Skin epidermis (tissue), 12 donors: Measurements from ENCODE around the gene TOR2A.

Source experiments
- H3K27ac ChIP-seq, 21 experiments: fragments of 200-600 bp; sonication (generic) in 11 of 21; one replicate each; pipeline ENCODE4 v1.5.0; 2020; ENCODE audit warnings: mild to moderate bottlenecking in 3 of 21, inconsistent platforms in 2 of 21, moderate library complexity in 2 of 21
- H3K4me3 ChIP-seq, 7 experiments: fragments of 200-600 bp; sonication (generic) in 2 of 7; one replicate each; pipeline ENCODE4 v1.5.0; 2020; ENCODE audit warnings: inconsistent platforms in 2 of 7, mild to moderate bottlenecking in 2 of 7, moderate library complexity in 1 of 7

The TOR2A gene

DNA sequence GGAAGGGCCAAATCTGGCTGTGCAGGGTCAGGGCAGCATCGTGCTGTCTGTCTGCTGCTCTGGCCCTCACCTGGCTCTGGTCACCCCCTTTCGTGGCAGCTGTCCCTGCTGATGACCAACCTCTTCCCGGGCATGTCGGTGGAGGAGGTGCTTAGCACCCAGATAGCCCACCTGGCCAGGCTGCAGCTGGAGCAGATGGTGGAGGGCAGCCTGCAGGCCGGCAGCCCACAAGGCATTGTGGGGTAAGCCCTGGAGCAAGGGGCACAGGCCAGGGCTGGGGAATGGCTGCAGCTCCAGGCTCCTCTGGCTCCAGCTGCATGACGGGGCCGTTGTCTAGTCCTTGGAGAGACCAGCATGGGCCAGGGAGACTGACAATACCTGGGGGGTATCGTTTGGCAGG is 8.2 kb downstream of the TOR2A start:
- Histone ChIP-seq H3K27ac (no peak overlapping the region), H3K4me3 (no peak overlapping the region)

DNA sequence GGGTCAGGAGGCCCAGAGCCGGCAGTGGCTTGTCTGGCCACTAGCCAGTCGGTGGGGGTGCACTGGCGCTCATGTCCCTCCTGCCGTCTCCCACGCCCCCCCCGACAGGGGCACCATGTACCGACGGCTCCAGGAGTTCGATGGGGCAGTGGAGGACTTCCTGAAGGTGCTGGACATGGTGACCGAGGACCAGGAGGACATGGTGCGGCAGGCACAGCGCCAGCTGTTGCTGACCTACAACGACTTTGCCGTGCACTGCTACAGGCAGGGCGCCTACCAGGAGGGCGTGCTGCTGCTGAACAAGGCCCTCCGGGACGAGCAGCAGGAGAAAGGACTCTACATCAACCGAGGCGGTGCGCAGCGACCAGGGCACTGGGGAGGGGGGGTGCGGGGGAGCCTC is 11.1 kb downstream of the TOR2A start:
- no peak overlapping the region for H3K4me3 ChIP-seq
- H3K27ac ChIP-seq: peak overlapping the region in 3 of 21 experiments; percentile 11 to 69 (median 17)

DNA sequence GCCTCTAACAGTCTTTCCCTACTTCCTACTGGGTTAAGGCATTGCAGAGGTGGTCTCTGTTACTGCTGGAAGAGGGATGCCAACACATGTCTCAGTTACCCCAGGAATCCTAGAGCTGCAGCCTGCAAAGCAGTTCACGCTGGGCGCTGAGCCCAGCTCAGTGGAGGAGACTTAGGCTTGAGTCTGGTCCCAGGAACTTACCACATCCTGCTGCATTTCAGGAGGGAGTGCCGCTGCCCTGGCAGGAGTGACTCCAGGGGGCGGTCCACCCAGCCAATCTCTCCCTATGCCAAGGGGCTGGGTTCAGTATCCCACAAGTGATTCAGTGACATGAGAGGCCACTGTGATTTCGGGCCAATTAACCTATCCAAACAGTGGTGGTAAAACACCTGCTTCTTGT is 11.7 kb downstream of the TOR2A start:
- no peak overlapping the region for H3K4me3 ChIP-seq
- peak overlapping the region in 1 of 21 experiments; percentile 17 for H3K27ac ChIP-seq

DNA sequence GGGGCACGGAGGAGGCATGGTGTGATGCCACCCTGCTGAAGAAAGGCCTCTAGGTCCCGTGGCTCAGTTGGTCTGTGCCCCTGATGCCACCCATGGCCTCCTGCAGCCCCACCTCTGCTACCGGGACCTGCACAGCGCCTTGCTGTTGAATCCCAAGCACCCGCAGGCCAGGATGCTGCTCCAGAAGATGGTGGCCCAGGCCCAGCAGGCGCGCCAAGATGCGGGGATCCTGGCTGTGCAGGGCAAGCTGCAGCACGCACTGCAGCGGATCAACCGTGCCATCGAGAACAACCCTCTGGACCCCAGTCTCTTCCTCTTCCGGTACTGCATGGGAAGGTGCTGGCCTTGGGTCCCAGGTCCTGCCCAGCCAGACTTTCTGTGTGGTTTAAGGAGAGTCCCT is 12.1 kb downstream of the TOR2A start:
- no peak overlapping the region for H3K27ac ChIP-seq
- H3K4me3 ChIP-seq: no peak overlapping the region

DNA sequence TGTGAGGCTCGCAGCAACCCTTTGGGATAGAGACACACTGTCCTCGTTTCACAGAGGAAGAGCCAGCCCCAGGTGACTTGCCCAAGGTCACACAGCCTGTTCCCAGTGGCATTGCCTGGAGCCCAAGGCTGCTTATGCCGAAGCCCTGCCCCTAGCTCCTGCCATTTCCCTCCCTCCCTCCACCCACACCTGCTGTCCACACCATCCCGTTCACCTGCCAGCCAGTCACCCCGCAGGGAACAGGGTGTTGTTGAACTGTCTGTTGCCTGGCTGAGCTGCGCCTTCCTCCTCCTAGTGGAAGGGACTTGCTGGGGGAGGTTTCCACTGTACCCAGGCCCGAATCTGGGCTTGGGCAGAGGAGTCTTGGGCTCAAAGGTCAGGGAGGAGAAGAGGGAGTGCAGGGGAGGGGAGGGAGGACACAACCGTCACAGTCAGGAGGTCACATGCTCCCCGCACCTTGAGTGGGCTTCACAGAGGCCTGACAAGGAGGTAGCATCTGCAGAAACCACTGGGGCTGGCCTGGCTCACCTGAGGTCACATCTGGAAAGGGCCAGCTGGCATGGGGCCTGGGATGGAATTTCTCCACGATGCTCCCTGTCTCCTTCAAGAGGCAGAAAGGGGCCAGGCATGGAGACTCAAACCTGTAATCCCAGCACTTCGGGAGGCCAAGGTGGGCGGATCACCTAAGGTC is 12.9 kb downstream of the TOR2A start:
- no peak overlapping the region for H3K4me3 ChIP-seq
- H3K27ac ChIP-seq: peak overlapping the region in 4 of 21 experiments; percentile 20 to 63 (median 30)

DNA sequence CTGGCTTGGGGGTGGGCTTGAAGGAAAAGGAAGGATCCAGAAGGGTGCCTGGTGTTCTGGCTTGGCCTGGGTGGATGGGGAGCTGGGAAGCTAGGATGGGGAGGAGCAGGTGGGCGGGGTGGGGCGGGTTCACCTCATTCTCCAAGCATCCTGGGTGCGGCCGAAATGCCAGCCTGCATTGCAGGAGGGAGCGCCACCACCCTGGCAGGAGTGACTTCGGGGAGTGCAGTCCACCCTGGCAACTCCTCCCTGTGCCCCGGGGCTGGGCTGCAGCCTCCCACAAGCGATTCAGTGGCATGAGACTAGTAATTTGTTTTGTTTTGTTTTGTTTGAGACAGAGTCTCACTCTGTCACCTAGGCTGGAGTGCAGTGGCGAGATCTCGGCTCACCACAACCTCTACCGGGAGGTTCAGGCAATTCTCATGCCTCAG is 13.7 kb downstream of the TOR2A start:
- H3K27ac ChIP-seq: peak overlapping the region in 5 of 21 experiments; percentile 17 to 63 (median 29)
- H3K4me3 ChIP-seq: no peak overlapping the region

DNA sequence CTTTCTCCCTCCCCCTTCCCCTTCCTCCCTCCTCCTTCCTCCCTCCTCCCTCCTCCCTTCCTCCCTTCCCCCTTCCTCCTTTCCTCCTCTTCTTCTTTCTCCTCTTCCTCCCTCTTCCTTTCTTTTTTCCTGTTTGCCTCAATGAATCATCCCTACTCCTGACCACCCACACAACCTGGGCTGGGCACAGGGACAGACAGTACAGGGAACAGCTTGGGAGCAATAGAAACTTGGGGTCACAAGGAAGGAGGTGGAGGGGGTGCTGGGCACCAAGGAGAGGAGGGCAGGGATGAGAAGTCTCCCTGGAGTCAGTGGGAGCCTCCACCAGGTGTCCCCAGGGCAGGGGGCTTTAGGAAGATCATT is 14.2 kb downstream of the TOR2A start:
- peak overlapping the region in 4 of 21 experiments; percentile 17 to 67 (median 30) for H3K27ac ChIP-seq
- H3K4me3 ChIP-seq: no peak overlapping the region

DNA sequence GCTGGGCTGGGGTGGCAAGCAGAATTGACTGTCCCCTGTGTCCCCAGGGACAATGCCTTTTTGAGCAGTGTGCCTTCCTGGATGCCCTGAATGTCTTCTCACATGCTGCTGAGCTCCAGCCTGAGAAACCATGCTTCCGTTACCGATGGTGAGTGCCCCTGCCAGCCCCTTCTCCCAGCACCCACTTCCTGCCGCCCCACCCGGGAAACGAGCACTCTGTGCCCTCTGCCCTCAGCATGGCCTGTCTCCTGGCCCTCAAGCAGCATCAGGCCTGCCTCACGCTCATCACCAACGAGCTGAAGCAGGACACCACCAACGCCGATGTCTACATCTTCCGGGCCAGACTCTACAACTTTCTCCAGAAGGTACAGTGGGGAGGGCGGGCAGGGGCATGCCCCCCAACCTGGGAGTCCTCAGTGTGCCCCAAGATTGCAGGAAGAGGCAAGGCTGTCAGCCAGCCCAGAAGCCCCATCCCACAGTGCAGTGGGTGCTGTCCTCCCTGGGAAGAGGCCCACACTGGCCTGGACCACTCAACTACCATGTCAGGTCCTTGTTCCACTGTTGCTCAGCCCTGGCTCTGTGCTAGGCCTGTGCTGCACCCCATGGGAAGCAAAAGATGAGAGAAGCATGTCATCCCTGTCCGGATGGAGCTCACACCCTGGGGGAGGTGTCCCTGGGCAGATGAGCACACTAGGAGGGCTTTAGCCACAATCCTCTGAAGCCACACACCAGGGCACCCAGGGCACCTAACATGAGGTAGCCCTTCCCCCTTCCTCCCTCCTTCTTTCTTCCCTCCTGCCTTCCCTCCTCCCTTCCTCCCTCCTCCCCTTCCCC is 14.8 kb downstream of the TOR2A start:
- H3K27ac ChIP-seq: peak overlapping the region in 6 of 21 experiments; percentile 16 to 73 (median 50)

DNA sequence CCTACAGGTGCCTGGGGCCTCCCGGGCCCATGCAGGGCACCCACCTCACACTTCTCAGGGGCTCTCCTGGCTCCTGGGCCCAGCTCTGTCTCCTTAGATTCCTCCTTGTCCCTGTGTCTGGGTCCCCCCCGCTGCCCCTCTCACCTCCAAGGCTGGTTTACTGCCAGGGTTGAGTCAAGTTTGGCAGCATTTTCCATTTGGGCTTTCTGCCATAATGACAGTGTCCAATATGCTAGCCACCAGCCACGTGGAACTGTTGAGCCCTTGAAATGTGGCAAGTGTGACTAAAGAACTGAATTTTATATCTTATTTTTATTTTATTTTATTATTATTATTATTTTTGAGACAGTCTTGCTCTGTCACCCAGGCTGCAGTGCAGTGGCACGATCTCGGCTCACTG is 17.3 kb downstream of the TOR2A start:
- Histone ChIP-seq H3K4me3 (no peak overlapping the region), H3K27ac (no peak overlapping the region)

More for the DNA sequence above, 14.8 kb downstream of the TOR2A start:
- no peak overlapping the region for H3K4me3 ChIP-seq

DNA sequence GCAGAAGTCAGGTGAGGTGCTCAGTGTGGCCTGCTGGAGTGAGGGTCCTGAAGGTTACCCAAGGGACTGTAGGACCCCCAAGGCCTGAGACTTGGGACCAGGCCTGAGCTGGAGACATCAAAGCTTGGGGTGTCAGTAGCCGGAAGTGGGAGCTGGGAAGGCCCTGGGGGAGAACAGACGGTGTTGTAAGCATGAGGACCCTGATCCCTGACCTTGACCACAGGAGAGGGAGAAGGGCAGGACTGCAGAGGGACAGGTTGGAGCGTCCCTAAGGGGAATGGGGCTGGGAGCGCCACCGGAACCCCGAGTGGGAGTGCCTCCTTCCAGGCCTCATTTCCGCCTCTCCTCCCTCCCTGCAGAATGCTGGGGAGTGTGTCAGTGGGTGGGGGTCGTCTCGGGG is 18.7 kb downstream of the TOR2A start:
- H3K27ac ChIP-seq: peak overlapping the region in 16 of 21 experiments; percentile 66 to 92 (median 86)
- H3K4me3 ChIP-seq: peak overlapping the region in 2 of 7 experiments; percentile 62 to 65

DNA sequence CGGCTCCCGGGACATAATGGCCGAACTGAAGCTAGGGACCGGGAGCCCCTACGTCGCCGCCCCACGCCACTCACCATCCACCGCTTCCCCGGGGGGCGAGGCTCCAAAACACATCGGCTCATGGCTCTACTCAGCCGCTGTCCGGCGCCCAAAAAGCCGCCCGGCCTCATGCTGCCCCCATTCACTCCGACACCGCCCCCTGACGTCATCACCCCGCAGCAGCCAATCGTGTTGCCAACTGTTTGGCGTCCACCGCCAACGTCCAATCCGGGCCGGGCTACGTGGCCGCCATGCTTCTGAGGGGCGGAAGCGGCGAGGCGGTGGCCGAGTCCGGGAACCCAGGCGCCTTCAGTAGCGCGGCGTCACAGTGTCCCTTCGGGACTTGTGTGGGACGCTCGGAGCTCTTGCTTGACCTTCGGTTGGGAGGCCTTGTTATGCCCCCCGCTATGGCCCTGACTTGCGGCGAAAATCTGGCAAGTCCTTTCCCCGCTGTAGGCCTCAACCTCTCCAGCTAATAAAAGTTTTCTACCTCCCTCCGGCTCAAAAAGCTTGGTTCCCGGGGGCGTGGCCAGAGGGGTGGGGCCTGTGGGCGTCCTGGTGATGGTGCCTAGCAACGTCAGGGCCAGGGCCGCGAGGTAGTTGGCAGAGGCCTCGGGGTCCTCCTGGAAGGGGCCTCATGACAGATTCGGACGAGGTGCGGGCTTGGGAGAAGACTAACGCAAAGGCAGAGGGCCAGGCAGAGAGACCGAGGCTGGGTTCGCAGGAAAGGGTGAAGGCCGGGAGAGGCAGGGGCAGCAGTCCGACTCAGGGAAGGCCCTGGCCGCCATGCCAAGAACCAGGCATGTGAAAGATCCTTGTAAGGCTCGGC is 19.4 kb downstream of the TOR2A start, which contains the start of the genes PTRH1 and TTC16:
Gene PTRH1 (minus strand): TSS at position 194 of the 868 bp plus-strand sequence. CDS start 24 bp downstream, at position 170.
Gene TTC16 (plus strand): TSS at position 610 of the 868 bp plus-strand sequence. CDS start 67 bp downstream, at position 677.
- H3K27ac ChIP-seq: peak within 1 kb of the TSS; percentile 16 to 92 (median 80)
- H3K4me3 ChIP-seq: peak within 1 kb of the TSS; percentile 62 to 86 (median 79)

DNA sequence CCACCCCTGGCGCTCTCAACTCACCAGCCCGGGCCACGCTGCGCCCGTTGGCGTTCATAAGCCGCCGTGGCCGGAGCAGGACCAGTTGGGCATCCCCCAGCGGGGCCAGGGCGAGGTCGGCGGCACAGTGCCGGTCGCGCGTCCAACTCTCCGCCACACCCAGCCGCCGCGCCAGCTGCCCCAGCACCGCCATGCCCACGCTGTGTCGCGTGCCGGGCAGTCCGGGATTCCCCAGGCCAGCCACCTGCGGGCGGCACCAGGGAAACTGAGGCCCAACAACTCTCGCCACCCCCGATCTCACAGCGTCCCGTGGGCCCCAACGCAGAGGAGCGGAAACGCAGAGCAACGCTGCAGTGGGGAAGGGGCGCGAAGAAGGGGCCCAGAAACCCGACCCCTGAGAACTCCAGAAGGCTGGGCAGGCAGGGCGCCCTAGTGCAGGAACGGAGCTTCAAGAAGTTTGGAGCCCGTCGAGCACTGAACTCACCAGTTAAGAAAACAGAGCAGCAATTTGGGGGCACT is 20.1 kb downstream of the TOR2A start:
- H3K27ac ChIP-seq: peak overlapping the region; percentile 16 to 92 (median 80)

DNA sequence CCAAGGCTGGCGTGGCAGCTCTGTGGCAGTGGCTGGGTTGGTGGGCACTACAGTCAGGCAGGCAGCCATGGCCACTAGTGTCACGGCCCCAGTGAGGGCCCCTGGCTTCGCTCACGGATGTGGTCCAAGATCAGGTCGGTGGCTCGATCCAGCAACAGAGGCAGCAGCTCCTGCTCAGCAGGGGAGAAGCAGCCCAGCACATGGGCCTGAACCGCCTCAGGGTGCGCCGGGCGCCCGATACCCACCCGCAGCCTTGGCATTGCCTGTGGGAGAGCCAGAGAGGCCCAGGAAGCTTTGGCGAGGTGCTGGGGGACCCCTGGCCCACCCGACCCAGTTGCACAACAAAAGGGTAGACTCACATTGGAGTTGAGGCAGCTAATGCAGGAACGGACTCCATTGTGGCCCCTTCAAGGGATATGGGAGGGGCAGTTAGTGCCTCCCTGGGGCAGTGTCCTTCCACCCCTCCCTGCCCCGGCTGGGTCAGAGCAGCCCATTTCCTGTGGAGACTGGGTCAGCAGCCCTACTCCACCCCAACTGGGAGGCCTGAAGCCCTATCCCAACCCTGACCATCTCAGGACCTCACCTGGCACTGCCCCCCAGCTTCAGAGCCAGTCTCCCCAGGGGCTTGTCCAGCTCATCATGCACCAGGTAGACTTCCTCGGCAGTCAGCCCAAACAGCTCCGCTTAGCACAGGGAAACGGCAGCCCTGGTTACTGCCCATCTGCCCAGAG is 20.9 kb downstream of the TOR2A start:
- H3K27ac ChIP-seq: peak overlapping the region in 3 of 21 experiments; percentile 75 to 89 (median 86)

More for the DNA sequence above, 20.1 kb downstream of the TOR2A start:
- peak overlapping the region; percentile 62 to 86 (median 79) for H3K4me3 ChIP-seq

DNA sequence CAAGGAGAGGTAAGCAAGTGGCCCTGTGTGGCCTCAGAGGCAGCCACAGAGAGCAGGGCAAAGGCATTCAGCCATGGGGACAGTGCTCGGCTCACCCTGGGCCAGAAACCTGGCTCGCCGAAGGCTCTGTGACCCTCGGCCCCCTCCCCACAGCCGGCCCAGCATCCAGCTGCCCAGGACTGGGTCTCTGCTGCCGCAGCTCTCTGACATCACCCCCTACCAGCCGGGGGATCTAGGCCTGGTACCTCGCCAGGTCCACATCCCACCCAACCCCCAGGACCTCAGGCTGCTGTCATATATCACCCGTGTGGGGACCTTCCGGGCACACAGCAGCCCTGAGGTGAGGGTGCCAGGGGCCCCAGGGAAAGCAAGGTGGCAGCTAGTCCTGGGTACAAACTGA is 22.2 kb downstream of the TOR2A start:
- H3K4me3 ChIP-seq: no peak overlapping the region

More for the DNA sequence above, 20.9 kb downstream of the TOR2A start:
- H3K4me3 ChIP-seq: peak overlapping the region; percentile 62 to 86 (median 79)

DNA sequence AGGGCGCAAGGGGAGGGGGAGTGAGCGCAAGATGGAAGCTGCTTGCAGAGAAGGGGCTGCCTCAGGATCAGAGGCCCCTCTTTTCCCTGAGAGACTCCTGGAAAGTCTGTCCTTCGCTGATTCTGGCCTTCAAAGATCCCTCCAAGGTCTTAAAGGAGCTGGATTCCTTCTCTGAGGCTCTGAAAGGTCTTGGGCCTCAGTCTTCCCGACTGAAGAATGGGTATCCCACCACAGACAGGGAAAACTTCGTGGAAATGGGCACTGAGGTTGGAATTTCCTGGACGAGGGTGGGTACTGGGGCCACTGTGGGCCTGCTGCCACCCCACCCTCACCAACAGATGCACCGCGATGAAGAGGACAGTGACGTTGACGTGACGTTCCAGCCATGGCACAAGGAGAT is 22.7 kb downstream of the TOR2A start:
- no peak overlapping the region for H3K4me3 ChIP-seq
- peak overlapping the region in 1 of 21 experiments; percentile 3 for H3K27ac ChIP-seq

More for the DNA sequence above, 22.2 kb downstream of the TOR2A start:
- H3K27ac ChIP-seq: no peak overlapping the region

DNA sequence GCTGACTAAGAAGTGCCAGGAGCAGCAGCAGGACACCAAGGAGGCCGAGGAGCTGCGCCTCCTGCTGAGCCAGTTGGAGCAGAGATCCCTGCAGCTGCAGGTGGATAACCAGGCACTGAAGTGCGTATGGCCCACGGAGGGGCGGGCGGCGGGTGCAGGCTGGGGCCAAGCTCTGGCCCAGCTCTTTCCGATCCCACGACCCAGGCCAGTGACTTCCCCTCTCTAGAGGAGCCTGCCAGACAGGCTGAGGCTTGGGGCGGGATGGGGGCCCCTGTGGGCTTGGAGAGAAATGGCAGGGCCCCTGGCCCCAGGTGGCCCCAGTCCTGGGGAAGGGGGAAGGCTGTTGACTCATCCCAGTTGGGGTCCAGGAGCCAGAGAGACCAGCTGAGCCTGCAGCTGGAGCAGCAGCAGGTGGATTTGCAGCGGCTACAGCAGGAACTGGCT is 23.2 kb downstream of the TOR2A start:
- H3K27ac ChIP-seq: peak overlapping the region in 1 of 21 experiments; percentile 3
- H3K4me3 ChIP-seq: no peak overlapping the region

DNA sequence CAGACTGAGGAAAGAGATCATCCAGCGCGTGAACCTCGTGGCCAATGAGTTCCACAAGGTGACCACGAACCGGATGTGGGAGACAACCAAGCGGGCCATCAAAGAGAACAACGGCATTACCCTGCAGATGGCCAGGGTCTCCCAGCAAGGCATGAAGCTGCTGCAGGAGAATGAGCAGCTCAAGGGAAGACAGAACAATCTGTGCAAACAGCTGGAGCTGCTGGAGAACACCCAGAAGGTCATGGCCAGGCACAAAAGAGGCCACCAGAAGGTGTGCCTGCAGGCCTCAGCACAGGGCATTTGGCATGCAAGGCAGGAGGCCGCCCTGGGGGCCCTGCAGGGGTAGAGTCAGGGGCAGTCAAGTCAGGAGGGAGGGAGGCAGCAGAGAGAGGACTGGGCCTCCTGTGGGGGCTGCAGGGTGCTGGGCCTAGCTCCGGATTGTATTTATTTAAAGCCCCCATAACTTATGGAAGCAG is 23.8 kb downstream of the TOR2A start:
- H3K4me3 ChIP-seq: no peak overlapping the region
- H3K27ac ChIP-seq: no peak overlapping the region

DNA sequence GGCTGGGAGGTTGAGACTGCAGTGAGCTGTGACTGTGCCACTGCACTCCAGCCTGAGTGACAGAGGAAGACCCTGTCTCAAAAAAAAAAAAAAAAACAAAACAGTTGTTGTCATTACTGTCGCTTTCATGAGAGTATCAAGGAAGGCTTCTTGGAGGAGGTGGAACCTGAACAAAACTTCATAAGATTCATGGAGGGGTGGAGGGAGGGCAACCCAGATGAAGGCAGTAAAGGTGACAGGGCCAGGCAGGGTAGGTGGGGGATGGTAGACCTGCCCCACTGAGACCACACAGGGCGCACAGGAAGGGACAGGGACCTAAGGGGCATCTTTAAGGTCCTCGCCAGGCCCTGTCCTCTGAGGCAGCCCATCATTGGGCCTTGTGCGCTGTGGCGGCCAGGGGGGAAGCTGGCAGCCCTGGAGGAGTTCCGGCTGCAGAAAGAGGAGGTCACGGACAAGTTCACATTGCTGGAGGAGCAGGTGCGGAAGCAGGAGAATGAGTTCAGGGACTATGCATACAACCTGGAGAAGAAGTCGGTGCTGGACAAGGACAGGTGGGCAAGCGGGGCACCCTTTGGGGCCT is 24.8 kb downstream of the TOR2A start:
- H3K27ac ChIP-seq: no peak overlapping the region
- H3K4me3 ChIP-seq: no peak overlapping the region
